Activated CD4-positive, alpha-beta T cell treated with anti-CD3 and anti-CD28 coated beads, Interleukin-10, Interleukin-2, amounts not matched to agents 100 ng/mL and 50 ng/mL, durations not matched to agents 16 hours and 8 hours (primary cell): ENCODE data around the gene SCTR.

Experiments
- DNase-seq: peaks from one replicate; pipeline ENCODE4 v3.0.0-alpha.2; 2020

Gene SCTR

GRCh38 chr2:119522671-119523070 lies 1.6 kb downstream of the SCTR start:
- no peak for DNase-seq

GRCh38 chr2:119521433-119522050 lies 2.7 kb downstream of the SCTR start:
- no peak for DNase-seq

GRCh38 chr2:119520696-119521432 lies 3.4 kb downstream of the SCTR start:
- no peak for DNase-seq

- no peak for DNase-seq
Measured at GRCh38 chr2:119519057-119519408, 5.2 kb downstream of the SCTR start.

- no peak for DNase-seq
Measured at GRCh38 chr2:119518401-119519056, 5.8 kb downstream of the SCTR start.

GRCh38 chr2:119517433-119517832 lies 6.8 kb downstream of the SCTR start:
- DNase-seq, result peak; percentile 48

GRCh38 chr2:119516121-119516520 lies 8.2 kb downstream of the SCTR start:
- no peak for DNase-seq

GRCh38 chr2:119513832-119514231 lies 10.5 kb downstream of the SCTR start:
- DNase-seq, result no peak

- no peak for DNase-seq
Measured at GRCh38 chr2:119512946-119513345, 11.3 kb downstream of the SCTR start.

GRCh38 chr2:119511989-119512388 lies 12.3 kb downstream of the SCTR start:
- no peak for DNase-seq

GRCh38 chr2:119508756-119509155 lies 15.5 kb downstream of the SCTR start:
- DNase-seq, result no peak

- DNase-seq, result no peak
Measured at GRCh38 chr2:119496682-119497081, 27.6 kb downstream of the SCTR start.

GRCh38 chr2:119495948-119496347 lies 28.3 kb downstream of the SCTR start:
- no peak for DNase-seq

GRCh38 chr2:119494163-119494790 lies 30.0 kb downstream of the SCTR start:
- DNase-seq, result no peak

- no peak for DNase-seq
Measured at GRCh38 chr2:119491776-119492525, 32.3 kb downstream of the SCTR start.

- no peak for DNase-seq
Measured at GRCh38 chr2:119490653-119491195, 33.6 kb downstream of the SCTR start.

- DNase-seq, result no peak
Measured at GRCh38 chr2:119490106-119490505, 34.2 kb downstream of the SCTR start.

GRCh38 chr2:119489232-119489952 lies 34.9 kb downstream of the SCTR start:
- no peak for DNase-seq

GRCh38 chr2:119488245-119489214 lies 35.8 kb downstream of the SCTR start:
- DNase-seq, result no peak

GRCh38 chr2:119487434-119488244 lies 36.6 kb downstream of the SCTR start:
- DNase-seq, result no peak
